ENCODE results near the gene NPAS3. TPM values are rescaled to one million over a fixed set of nuclear protein-coding genes. Genes with fewer than 3 reads are reported as not detected.
A peak's percentile ranks its signal among the peaks of the same experiment; 100 is the strongest.

The NPAS3 gene
- total RNA-seq, 2 donors from 2014 or later, result 0.33 to 0.78 TPM

DNA sequence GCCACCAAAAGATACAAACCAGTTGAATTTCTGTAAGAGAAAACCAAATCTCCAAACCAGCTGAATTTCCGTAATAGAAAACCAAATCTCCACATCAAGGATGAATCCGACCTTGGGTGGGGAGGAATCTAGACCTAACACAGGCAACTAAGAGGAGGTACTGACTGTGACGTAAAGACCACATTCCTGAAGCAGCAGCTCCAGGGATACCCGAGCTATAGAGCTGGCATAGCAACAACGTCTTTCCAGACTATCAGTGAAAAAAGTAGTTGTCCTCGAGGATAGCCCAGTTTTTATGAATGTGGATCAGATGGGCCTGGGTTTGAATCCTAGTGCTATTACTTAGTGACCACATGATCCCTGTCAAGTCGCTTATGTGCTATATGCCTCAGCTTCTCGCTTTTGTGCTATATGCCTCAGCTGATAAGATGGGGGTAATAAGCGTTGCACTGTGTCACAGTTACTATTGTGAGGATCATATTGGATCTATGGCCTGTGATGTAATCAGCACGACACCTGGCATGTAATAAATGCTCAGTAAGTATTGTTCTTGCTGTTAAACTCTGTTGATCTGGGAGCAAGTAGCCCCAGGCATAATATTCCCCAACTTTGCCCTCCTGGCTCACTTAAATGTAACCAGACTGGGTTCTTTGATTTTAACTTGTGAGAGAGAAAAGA lies 898.4 kb downstream of the NPAS3 start:
- H3K9me3 ChIP-seq, result no peaks in the 10 kb centered on the region
- WGBS, 2 donors, result 73 to 86% methylated on average over 9 to 10 of the region's 10 CpGs
- no peaks in the 10 kb centered on the region for H3K36me3 ChIP-seq (replicated peaks in 1 of 2; ENCODE audit: insufficient read depth in 1 of 2, low read depth in 2 of 2)
- ATAC-seq (no peak), DNase-seq (no peak)
- H3K4me3 ChIP-seq, result no peak overlapping the region
- intact Hi-C loops (cut with DNase I), result no loop called here
- TF ChIP-seq, protein P1, sequence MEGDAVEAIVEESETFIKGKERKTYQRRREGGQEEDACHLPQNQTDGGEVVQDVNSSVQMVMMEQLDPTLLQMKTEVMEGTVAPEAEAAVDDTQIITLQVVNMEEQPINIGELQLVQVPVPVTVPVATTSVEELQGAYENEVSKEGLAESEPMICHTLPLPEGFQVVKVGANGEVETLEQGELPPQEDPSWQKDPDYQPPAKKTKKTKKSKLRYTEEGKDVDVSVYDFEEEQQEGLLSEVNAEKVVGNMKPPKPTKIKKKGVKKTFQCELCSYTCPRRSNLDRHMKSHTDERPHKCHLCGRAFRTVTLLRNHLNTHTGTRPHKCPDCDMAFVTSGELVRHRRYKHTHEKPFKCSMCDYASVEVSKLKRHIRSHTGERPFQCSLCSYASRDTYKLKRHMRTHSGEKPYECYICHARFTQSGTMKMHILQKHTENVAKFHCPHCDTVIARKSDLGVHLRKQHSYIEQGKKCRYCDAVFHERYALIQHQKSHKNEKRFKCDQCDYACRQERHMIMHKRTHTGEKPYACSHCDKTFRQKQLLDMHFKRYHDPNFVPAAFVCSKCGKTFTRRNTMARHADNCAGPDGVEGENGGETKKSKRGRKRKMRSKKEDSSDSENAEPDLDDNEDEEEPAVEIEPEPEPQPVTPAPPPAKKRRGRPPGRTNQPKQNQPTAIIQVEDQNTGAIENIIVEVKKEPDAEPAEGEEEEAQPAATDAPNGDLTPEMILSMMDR (IDR thresholded peaks at IDR 0.05), result no peak
- no peak for TF ChIP-seq POLR2A (IDR thresholded peaks at IDR 0.05)
- H3K27me3 ChIP-seq, result no peaks in the 10 kb centered on the region
- peaks cover 6% of the 10 kb centered on the region for H3K4me1 ChIP-seq
- no peak overlapping the region for H3K27ac ChIP-seq

DNA sequence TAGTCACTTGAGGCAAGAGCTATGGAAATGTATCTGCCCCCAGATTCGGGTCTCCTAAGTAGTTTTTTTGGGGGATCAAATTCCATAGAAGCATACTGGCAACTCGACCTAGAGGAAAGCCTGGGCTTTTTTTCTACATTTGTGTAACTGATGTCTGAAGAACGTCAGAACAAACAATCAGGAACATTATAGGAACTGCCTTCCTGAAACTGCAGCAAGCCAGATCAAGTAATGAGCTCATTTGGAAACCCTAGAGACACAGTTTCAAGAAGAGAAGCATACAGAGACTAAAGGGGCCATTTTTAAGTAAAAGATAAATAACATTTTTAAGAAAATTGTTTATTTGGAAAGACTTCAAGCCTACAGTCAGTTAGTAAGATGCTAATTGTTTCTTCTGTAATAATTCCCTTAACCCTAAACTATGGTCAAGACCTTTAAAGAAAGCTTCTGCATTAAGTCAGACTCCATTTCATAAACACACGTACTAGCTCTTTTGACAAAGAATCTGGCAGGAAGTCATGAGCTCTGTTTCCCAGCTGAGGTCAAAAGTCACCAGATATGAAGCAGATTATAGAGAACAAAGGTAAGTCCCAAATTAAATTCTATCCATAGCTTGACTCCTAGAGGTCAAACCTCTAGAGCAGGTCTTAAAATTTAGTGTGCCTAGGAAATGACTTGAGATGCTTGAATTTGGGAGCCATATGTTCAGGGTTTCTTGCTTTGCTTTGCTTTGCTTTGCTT lies 899.4 kb downstream of the NPAS3 start:
- ATAC-seq (no peak), DNase-seq (no peak)
- no peak overlapping the region for H3K27ac ChIP-seq
- H3K36me3 ChIP-seq (replicated peaks in 1 of 2; ENCODE audit: insufficient read depth in 1 of 2, low read depth in 2 of 2), result no peaks in the 10 kb centered on the region
- peaks cover 6% of the 10 kb centered on the region for H3K4me1 ChIP-seq
- intact Hi-C loops (cut with DNase I), result no loop called here
- no peaks in the 10 kb centered on the region for H3K9me3 ChIP-seq
- TF ChIP-seq POLR2A (IDR thresholded peaks at IDR 0.05), result no peak
- TF ChIP-seq, protein P1 (IDR thresholded peaks at IDR 0.05), result no peak
- no peak overlapping the region for H3K4me3 ChIP-seq
- WGBS, 2 donors, result 43 to 59% methylated on average over 4 of the region's 4 CpGs
- H3K27me3 ChIP-seq, result no peaks in the 10 kb centered on the region

DNA sequence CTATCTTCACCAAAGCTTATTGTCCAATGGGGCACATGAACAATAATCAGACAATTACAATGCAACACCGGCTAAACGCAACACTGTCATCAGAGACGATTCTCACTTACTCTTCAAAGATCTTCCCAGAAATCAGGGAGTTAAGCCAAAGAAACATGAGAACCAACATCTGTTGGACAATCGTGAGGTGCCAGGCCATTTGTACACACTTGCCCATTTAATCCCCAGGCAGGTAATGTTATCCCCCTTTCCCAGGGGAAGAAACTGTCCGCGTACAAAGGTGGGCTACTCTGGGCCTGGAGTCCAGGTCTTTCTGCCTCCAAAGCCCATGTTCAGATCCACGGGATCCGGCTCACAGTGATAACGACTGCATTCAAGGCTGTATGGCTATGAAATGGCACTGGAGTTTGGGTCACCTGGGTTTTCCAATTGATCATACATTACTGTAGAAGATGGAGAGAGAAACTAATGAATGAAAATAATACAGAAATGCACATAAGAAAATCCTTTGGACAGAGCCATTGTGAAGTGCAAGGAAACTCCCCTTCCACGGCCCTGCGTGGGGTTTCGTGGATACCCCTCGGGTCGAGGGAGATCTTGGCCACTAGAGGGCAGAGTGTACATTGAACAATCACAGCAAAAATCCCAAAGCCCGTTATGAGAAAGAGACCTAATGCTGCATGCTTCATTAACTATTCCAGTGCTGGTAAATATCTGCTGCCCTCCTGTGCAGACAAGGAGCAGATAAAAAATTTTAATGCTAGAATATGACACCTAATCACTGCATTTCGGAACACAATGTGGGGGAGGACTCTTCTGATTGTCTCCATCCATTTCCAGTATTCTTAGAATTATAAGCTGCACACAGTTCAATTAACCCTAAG lies 900.8 kb downstream of the NPAS3 start:
- H3K9me3 ChIP-seq, result no peaks in the 10 kb centered on the region
- DNase-seq, result peak; percentile 50 to 62 (median 52)
- H3K27ac ChIP-seq, result no peak overlapping the region
- H3K36me3 ChIP-seq (replicated peaks in 1 of 2; ENCODE audit: insufficient read depth in 1 of 2, low read depth in 2 of 2), result no peaks in the 10 kb centered on the region
- TF ChIP-seq POLR2A (IDR thresholded peaks at IDR 0.05), result no peak
- TF ChIP-seq, protein P1 (IDR thresholded peaks at IDR 0.05), result peak; percentile 70 to 80 (median 75)
- ATAC-seq, result peak; percentile 68
- peaks cover 6% of the 10 kb centered on the region for H3K4me1 ChIP-seq
- H3K4me3 ChIP-seq, result no peak overlapping the region
- 27 to 29% methylated on average over 16 of the region's 16 CpGs for WGBS, 2 donors
- intact Hi-C loops (cut with DNase I), result loop anchor here (5.0 to 10.0 kb wide), 3 partner anchors 258 to 485 kb away; no protein-coding TSS in a partner anchor
- no peaks in the 10 kb centered on the region for H3K27me3 ChIP-seq

DNA sequence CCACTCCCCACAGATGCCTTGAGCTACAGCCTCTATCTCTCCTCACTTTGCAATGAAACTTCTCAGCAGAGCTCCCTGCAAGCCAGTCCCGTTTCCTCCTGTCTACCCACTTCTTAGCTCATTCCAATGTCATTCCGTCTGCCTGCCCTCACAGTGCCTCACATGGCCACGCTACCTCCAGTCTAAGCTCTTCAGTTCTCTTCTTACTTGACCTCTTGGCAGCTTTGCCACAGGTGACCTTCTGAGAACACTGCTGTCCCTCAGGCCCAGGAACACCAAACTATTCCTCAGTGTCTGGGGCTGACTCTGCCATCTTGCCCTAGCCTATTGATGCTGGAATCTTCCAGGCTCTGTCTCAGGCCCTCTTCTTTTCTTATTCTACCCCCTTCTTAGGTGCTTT lies 902.1 kb downstream of the NPAS3 start:
- WGBS, 2 donors, result 74% methylated on average over 3 of the region's 3 CpGs
- H3K27ac ChIP-seq, result no peak overlapping the region
- H3K9me3 ChIP-seq, result no peaks in the 10 kb centered on the region
- DNase-seq, result no peak
- intact Hi-C loops (cut with DNase I), result loop anchor here (5.0 to 10.0 kb wide), 3 partner anchors 257 to 484 kb away; no protein-coding TSS in a partner anchor
- peaks cover 6% of the 10 kb centered on the region for H3K4me1 ChIP-seq
- H3K36me3 ChIP-seq (replicated peaks in 1 of 2; ENCODE audit: insufficient read depth in 1 of 2, low read depth in 2 of 2), result no peaks in the 10 kb centered on the region
- ATAC-seq, result no peak
- TF ChIP-seq POLR2A (IDR thresholded peaks at IDR 0.05), result no peak
- no peak overlapping the region for H3K4me3 ChIP-seq
- H3K27me3 ChIP-seq, result no peaks in the 10 kb centered on the region

DNA sequence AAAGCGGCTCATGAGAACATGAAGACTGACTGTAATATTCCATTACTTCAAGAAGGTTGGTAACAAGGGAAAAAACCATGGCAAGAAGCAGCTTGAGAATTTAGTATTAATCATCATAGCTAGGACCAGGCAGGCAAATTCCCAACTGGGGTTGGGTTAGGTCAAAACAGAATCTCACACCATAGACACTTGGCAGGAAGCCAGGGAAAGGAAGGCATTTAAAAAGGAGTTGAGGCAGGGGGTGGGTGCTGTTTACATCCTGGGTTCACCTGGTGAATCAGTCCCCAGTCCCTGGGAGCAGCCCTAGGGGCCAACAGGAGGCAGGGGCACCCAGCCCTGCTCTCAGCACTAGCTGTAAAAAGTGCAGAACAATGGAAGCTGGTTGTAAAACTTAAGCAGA lies 903.6 kb downstream of the NPAS3 start:
- no peaks in the 10 kb centered on the region for H3K27me3 ChIP-seq
- no peak overlapping the region for H3K27ac ChIP-seq
- H3K36me3 ChIP-seq (replicated peaks in 1 of 2; ENCODE audit: insufficient read depth in 1 of 2, low read depth in 2 of 2), result no peaks in the 10 kb centered on the region
- H3K9me3 ChIP-seq, result no peaks in the 10 kb centered on the region
- intact Hi-C loops (cut with DNase I), result loop anchor here (5.0 to 10.0 kb wide), 3 partner anchors 255 to 483 kb away; no protein-coding TSS in a partner anchor
- H3K4me1 ChIP-seq, result peaks cover 6% of the 10 kb centered on the region
- no peak for ATAC-seq
- no peak for DNase-seq
- WGBS, 2 donors, result 87 to 97% methylated on average over 1 of the region's 1 CpG
- no peak overlapping the region for H3K4me3 ChIP-seq
- TF ChIP-seq, protein P1 (IDR thresholded peaks at IDR 0.05), result no peak
- no peak for TF ChIP-seq POLR2A (IDR thresholded peaks at IDR 0.05)
